RWPE2 (cell line): Measurements from ENCODE around the gene PIP4K2B.
A peak's percentile ranks its signal among the peaks of the same experiment; 100 is the strongest.

Experiments used
- ATAC-seq: fragments of 200-7000 bp; cut with Tn5 transposase; 3 replicates; pipeline ENCODE4 v1.9.1; 2021; ENCODE audit warnings: low read depth
- DNase-seq: peaks from one replicate; pipeline ENCODE4 v3.0.0-alpha.2; 2020; ENCODE audit warnings: low spot score
- H3K27ac ChIP-seq: fragments of 450-650 bp; 2 replicates; pipeline ENCODE4 v1.5.1; 2017; ENCODE audit warnings: mild to moderate bottlenecking; ENCODE audit not compliant: poor library complexity, severe bottlenecking
- H3K27me3 ChIP-seq: fragments of 250-450 bp; sonication (Bioruptor Pico); 2 replicates; pipeline ENCODE4 v1.5.1; 2021; ENCODE audit warnings: mild to moderate bottlenecking, moderate library complexity; ENCODE audit not compliant: insufficient read depth, poor library complexity, severe bottlenecking
- H3K36me3 ChIP-seq: fragments of 250-450 bp; sonication (Bioruptor Pico); 2 replicates; pipeline ENCODE4 v1.5.1; 2020; ENCODE audit warnings: low read depth, mild to moderate bottlenecking, moderate library complexity
- H3K4me1 ChIP-seq: fragments of 250-450 bp; sonication (Bioruptor Pico); 2 replicates; pipeline ENCODE4 v1.5.1; 2021; ENCODE audit warnings: mild to moderate bottlenecking, moderate library complexity; ENCODE audit not compliant: insufficient read depth, poor library complexity, severe bottlenecking
- H3K4me3 ChIP-seq: fragments of 250-450 bp; sonication (Bioruptor Pico); 2 replicates; pipeline ENCODE4 v1.5.1; 2021; ENCODE audit warnings: mild to moderate bottlenecking, moderate library complexity; ENCODE audit not compliant: severe bottlenecking
- H3K9me3 ChIP-seq: fragments of 250-450 bp; sonication (Bioruptor Pico); 2 replicates; pipeline ENCODE4 v1.5.1; 2021; ENCODE audit warnings: mild to moderate bottlenecking, moderate library complexity; ENCODE audit not compliant: severe bottlenecking
- CTCF ChIP-seq: fragments of 450-650 bp; IDR thresholded peaks from one replicate; pipeline ENCODE4 v1.5.1; 2017; ENCODE audit warnings: mild to moderate bottlenecking, moderate library complexity; ENCODE audit not compliant: poor library complexity, severe bottlenecking

Gene PIP4K2B

GRCh38 chr17:38742411-38743308, 56.7 kb downstream of the PIP4K2B start:
- peaks cover 10% of the 10 kb centered on the region for H3K4me1 ChIP-seq
- no peaks in the 10 kb centered on the region for H3K27me3 ChIP-seq
- ATAC-seq (peak; percentile 81), DNase-seq (no peak)
- TF ChIP-seq CTCF: no peak
- no peaks in the 10 kb centered on the region for H3K9me3 ChIP-seq
- no peak overlapping the region for H3K4me3 ChIP-seq
- peaks cover 28% of the 10 kb centered on the region for H3K36me3 ChIP-seq
- H3K27ac ChIP-seq: peak overlapping the region; percentile 40

- H3K27me3 ChIP-seq: no peaks in the 10 kb centered on the region
- H3K9me3 ChIP-seq: no peaks in the 10 kb centered on the region
- DNase-seq (no peak), ATAC-seq (peak; percentile 26; the same call in 2 of the 3 replicates)
- no peak overlapping the region for H3K4me3 ChIP-seq
- TF ChIP-seq CTCF: no peak
- peaks cover 10% of the 10 kb centered on the region for H3K4me1 ChIP-seq
- peak overlapping the region; percentile 40 for H3K27ac ChIP-seq
- H3K36me3 ChIP-seq: peaks cover 34% of the 10 kb centered on the region
These were observed 57.4 kb downstream of the PIP4K2B start for GRCh38 chr17:38741921-38742410.

- Histone ChIP-seq H3K27ac (no peak overlapping the region), H3K27me3 (no peaks in the 10 kb centered on the region), H3K9me3 (no peaks in the 10 kb centered on the region), H3K4me3 (no peak overlapping the region), H3K36me3 (peaks cover 39% of the 10 kb centered on the region), H3K4me1 (peaks cover 10% of the 10 kb centered on the region)
- no peak for DNase-seq
- TF ChIP-seq CTCF: no peak
- no peak for ATAC-seq
These were observed 57.9 kb downstream of the PIP4K2B start for GRCh38 chr17:38741461-38741860.

- Histone ChIP-seq H3K4me3 (no peak overlapping the region), H3K27ac (no peak overlapping the region), H3K4me1 (peaks cover 10% of the 10 kb centered on the region), H3K36me3 (peaks cover 46% of the 10 kb centered on the region), H3K9me3 (no peaks in the 10 kb centered on the region), H3K27me3 (no peaks in the 10 kb centered on the region)
- no peak for TF ChIP-seq CTCF
- ATAC-seq: no peak
- no peak for DNase-seq
These were observed 58.5 kb downstream of the PIP4K2B start for GRCh38 chr17:38740806-38741205.

GRCh38 chr17:38740044-38740443, 59.3 kb downstream of the PIP4K2B start:
- no peak overlapping the region for H3K27ac ChIP-seq
- peaks cover 10% of the 10 kb centered on the region for H3K4me1 ChIP-seq
- no peaks in the 10 kb centered on the region for H3K9me3 ChIP-seq
- H3K4me3 ChIP-seq: no peak overlapping the region
- no peak for TF ChIP-seq CTCF
- H3K27me3 ChIP-seq: no peaks in the 10 kb centered on the region
- no peak for DNase-seq
- ATAC-seq: no peak
- H3K36me3 ChIP-seq: peaks cover 47% of the 10 kb centered on the region
